ENCODE measurements around the gene LDLRAP1. TPM values are rescaled to one million over a fixed set of nuclear protein-coding genes. Genes with fewer than 3 reads are reported as not detected.

Gene LDLRAP1
- total and polyA plus RNA-seq, 9 of the 15 experiments (the other 6 are each of a cell fraction or from before 2014, with no cell fraction given): 0.56 to 29.6 (median 16.2) TPM

DNA sequence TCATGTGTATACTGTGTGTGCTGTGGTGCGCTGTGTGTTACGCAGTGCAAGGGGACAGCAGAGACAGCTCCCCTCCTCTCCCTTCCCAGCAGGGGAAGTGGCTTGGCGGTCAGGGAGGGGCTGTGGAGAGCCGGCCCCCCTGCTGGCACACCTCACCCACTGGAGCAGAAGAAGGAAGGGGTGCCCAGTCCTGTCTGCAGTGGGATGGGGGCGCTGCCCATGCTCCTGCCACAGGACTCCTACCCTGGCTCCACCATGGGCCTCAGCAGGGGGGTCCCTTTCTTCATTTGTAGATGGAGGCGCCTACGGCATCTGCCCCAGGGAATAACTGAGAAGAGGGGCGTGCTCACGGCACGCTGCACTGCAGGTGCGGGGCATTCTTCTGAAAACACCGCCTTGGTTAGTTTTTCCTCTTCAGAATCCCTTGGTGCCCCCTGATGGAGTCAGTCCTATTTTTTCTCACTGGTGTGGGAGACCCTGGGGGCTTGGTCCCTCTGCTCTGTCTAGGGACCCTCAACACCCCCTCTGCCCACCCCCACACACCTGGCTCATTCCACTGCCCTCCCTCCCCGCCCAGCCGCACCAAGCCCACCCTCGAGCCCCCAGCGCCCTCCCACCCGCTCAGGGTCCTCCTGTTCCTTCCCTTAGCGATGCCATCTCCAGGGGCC, 13.8 kb upstream of the LDLRAP1 start:
- no peak for ATAC-seq
- TF ChIP-seq, protein P1, sequence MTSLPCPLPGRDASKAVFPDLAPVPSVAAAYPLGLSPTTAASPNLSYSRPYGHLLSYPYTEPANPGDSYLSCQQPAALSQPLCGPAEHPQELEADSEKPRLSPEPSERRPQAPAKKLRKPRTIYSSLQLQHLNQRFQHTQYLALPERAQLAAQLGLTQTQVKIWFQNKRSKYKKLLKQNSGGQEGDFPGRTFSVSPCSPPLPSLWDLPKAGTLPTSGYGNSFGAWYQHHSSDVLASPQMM (CRISPR knock-in tag; IDR thresholded peaks at IDR 0.05): no peak
- TF ChIP-seq MAZ (CRISPR knock-in tag; conservative IDR thresholded peaks at IDR 0.05 in 1 of 2, IDR thresholded peaks at IDR 0.05 in 1 of 2) (no peak), SLC30A9 (CRISPR knock-in tag; IDR thresholded peaks at IDR 0.05) (no peak), SPI1 (IDR thresholded peaks at IDR 0.05; ENCODE audit: borderline replicate concordance, low read depth, low read length) (peak; percentile 40; the same call in 1 of the 2 replicates), ZBTB8A (IDR thresholded peaks at IDR 0.05; ENCODE audit: partially characterized antibody) (no peak), ZNF740 (CRISPR knock-in tag; IDR thresholded peaks at IDR 0.05) (0 out of 2 replicates have a peak, but pooled peaks have one; percentile 21), ZNF740 (tag; IDR thresholded peaks at IDR 0.05) (no peak), ADNP (tag; IDR thresholded peaks at IDR 0.05) (0 out of 2 replicates have a peak, but pooled peaks have one; percentile 5), SREBF1 (IDR thresholded peaks at IDR 0.05; ENCODE audit: borderline replicate concordance, low read depth, low read length) (no peak)
- TF ChIP-seq, protein P2, sequence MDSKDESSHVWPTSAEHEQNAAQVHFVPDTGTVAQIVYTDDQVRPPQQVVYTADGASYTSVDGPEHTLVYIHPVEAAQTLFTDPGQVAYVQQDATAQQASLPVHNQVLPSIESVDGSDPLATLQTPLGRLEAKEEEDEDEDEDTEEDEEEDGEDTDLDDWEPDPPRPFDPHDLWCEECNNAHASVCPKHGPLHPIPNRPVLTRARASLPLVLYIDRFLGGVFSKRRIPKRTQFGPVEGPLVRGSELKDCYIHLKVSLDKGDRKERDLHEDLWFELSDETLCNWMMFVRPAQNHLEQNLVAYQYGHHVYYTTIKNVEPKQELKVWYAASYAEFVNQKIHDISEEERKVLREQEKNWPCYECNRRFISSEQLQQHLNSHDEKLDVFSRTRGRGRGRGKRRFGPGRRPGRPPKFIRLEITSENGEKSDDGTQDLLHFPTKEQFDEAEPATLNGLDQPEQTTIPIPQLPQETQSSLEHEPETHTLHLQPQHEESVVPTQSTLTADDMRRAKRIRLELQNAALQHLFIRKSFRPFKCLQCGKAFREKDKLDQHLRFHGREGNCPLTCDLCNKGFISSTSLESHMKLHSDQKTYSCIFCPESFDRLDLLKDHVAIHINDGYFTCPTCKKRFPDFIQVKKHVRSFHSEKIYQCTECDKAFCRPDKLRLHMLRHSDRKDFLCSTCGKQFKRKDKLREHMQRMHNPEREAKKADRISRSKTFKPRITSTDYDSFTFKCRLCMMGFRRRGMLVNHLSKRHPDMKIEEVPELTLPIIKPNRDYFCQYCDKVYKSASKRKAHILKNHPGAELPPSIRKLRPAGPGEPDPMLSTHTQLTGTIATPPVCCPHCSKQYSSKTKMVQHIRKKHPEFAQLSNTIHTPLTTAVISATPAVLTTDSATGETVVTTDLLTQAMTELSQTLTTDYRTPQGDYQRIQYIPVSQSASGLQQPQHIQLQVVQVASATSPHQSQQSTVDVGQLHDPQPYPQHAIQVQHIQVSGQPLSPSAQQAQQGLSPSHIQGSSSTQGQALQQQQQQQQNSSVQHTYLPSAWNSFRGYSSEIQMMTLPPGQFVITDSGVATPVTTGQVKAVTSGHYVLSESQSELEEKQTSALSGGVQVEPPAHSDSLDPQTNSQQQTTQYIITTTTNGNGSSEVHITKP (IDR thresholded peaks at IDR 0.05; ENCODE audit: partially characterized antibody): peak; percentile 64
- TF ChIP-seq, protein P3, sequence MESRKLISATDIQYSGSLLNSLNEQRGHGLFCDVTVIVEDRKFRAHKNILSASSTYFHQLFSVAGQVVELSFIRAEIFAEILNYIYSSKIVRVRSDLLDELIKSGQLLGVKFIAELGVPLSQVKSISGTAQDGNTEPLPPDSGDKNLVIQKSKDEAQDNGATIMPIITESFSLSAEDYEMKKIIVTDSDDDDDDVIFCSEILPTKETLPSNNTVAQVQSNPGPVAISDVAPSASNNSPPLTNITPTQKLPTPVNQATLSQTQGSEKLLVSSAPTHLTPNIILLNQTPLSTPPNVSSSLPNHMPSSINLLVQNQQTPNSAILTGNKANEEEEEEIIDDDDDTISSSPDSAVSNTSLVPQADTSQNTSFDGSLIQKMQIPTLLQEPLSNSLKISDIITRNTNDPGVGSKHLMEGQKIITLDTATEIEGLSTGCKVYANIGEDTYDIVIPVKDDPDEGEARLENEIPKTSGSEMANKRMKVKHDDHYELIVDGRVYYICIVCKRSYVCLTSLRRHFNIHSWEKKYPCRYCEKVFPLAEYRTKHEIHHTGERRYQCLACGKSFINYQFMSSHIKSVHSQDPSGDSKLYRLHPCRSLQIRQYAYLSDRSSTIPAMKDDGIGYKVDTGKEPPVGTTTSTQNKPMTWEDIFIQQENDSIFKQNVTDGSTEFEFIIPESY (CRISPR knock-in tag; IDR thresholded peaks at IDR 0.05): peak; percentile 87
- TF ChIP-seq, protein P4, sequence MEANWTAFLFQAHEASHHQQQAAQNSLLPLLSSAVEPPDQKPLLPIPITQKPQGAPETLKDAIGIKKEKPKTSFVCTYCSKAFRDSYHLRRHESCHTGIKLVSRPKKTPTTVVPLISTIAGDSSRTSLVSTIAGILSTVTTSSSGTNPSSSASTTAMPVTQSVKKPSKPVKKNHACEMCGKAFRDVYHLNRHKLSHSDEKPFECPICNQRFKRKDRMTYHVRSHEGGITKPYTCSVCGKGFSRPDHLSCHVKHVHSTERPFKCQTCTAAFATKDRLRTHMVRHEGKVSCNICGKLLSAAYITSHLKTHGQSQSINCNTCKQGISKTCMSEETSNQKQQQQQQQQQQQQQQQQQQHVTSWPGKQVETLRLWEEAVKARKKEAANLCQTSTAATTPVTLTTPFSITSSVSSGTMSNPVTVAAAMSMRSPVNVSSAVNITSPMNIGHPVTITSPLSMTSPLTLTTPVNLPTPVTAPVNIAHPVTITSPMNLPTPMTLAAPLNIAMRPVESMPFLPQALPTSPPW (CRISPR knock-in tag; IDR thresholded peaks at IDR 0.05): no peak

More for the DNA sequence above, 13.8 kb upstream of the LDLRAP1 start:
- peaks cover 3% of the 10 kb centered on the region; the same call in 1 of the 2 replicates for H3K9me3 ChIP-seq (replicated peaks; ENCODE audit: control insufficient read depth, insufficient read depth, low read depth, low read length)
- in situ Hi-C loops (cut with MboI) (no loop called here), intact Hi-C loops (cut with micrococcal nuclease) (no loop called here)
- WGBS (ENCODE audit: insufficient coverage, low coverage, missing lambda C conversion rate): 43% methylated on average over 18 of the region's 18 CpGs
- POLR2A ChIA-PET: interaction anchor here (1.6 kb wide), 1 partner anchor 18 kb away, joined by 4 read pairs; no protein-coding TSS in a partner anchor
- FAIRE-seq (no peak), DNase-seq (ENCODE audit: extremely low read depth in 1 of 4, low spot score in 3 of 4) (no peak)
- H3K4me3 ChIP-seq: no peak overlapping the region
- no peaks in the 10 kb centered on the region for H3K36me3 ChIP-seq (ENCODE audit: control insufficient read depth, insufficient read depth, low read length)
- H3K9ac ChIP-seq (ENCODE audit: insufficient read depth in 1 of 2, low read depth in 2 of 2, low read length in 2 of 2): peak overlapping the region in 1 of 2 experiments; percentile 40; a peak in 1 of 4 replicates
- no peak overlapping the region for H2AFZ ChIP-seq (ENCODE audit: low read depth, low read length)
- H4K20me1 ChIP-seq (replicated peaks; ENCODE audit: control insufficient read depth, insufficient read depth, low read length): no peaks in the 10 kb centered on the region
- CTCF ChIA-PET (ENCODE audit: low intra/inter-chr PET ratio): no interaction called here
- no peaks in the 10 kb centered on the region for H3K9me1 ChIP-seq (ENCODE audit: control insufficient read depth, insufficient read depth, low read length)
- no TSS peak for BruUV-seq (replicated peaks)
- H3K4me1 ChIP-seq (replicated peaks in 1 of 2; ENCODE audit: control insufficient read depth in 2 of 2, insufficient read depth in 2 of 2, low read length in 2 of 2): peaks cover 0 to 27% of the 10 kb centered on the region in 2 experiments; a peak in 3 of 5 replicates
- H3K4me2 ChIP-seq (ENCODE audit: insufficient read depth, low read length): no peak overlapping the region
- H3K79me2 ChIP-seq (ENCODE audit: control insufficient read depth, insufficient read depth, low read length): no peaks in the 10 kb centered on the region
- H3K27ac ChIP-seq (ENCODE audit: extremely low read depth, low read depth, low read length): no peak overlapping the region
- peaks cover 9 to 37% of the 10 kb centered on the region in 2 experiments for H3K27me3 ChIP-seq (ENCODE audit: control insufficient read depth in 2 of 2, insufficient read depth in 2 of 2, low read length in 2 of 2)

All from K562 (cell line).